Testis (tissue), 3 donors: ENCODE measurements around the gene RTN4RL1. TPM values are rescaled to one million over a fixed set of nuclear protein-coding genes. Genes with fewer than 3 reads are reported as not detected.

Source experiments
- DNase-seq: peaks from one replicate; pipeline ENCODE4 v3.0.0-alpha.2; 2019
- H3K27ac ChIP-seq, 2 donors: fragments of 200-600 bp; sonication (generic); one replicate each; pipeline ENCODE4 v1.5.1; 2019
- H3K27me3 ChIP-seq: fragments of 200-600 bp; sonication (generic); one replicate; pipeline ENCODE4 v1.5.1; 2019
- H3K36me3 ChIP-seq: fragments of 200-600 bp; sonication (generic); one replicate; pipeline ENCODE4 v1.5.1; 2017; ENCODE audit warnings: low read depth; ENCODE audit errors: missing control alignments
- H3K4me1 ChIP-seq: fragments of 200-600 bp; sonication (generic); one replicate; pipeline ENCODE4 v1.5.1; 2019
- H3K4me3 ChIP-seq, 2 donors: fragments of 200-600 bp; sonication (generic); one replicate each; pipeline ENCODE4 v1.5.1; 2017 to 2019
- H3K9me3 ChIP-seq: fragments of 200-600 bp; sonication (generic); one replicate; pipeline ENCODE4 v1.5.1; 2017
- CTCF ChIP-seq, 3 experiments: fragments of 450-650 bp in 2 of 3; fragments of 200-600 bp in 1 of 3; sonication (generic) in 1 of 3; IDR thresholded peaks; one replicate each; pipeline ENCODE4 v1.5.1; 2016 to 2019; ENCODE audit warnings: antibody characterized with exemption in 3 of 3, mild to moderate bottlenecking in 2 of 3, moderate library complexity in 1 of 3
- POLR2A ChIP-seq: fragments of 450-650 bp; IDR thresholded peaks from one replicate; pipeline ENCODE4 v1.6.1; 2017; ENCODE audit warnings: antibody characterized with exemption, mild to moderate bottlenecking, moderate library complexity
- WGBS, 2 donors: methylation state at CpG; one replicate each; pipeline ENCODE4 v1.1.5; 2018; 5-methylcytosine and 5-hydroxymethylcytosine counted together
- intact Hi-C: fragments of 100-400 bp; cut with DNase I; formaldehyde crosslinking; loops from one replicate; pipeline ENCODE4 v1.15.1; 2023; ENCODE audit warnings: low total_unique reads
- polyA plus RNA-seq: library from polyadenylated mRNA; stranded (reverse); fragments of 350-450 nt; fragmentation: Illumina TruSeq; extraction: RNeasy Lipid Tissue Mini Kit (QIAGEN cat#74804); gene quantifications from one replicate; pipeline ENCODE4 v1.2.3, GENCODE V29; 2014; ENCODE audit warnings: low read depth, low replicate concordance; ENCODE audit not compliant: insufficient read depth
- total RNA-seq, 2 donors: library from RNA; depleted of rRNA; stranded (reverse); fragments of >200 nt; gene quantifications; one replicate each; pipeline ENCODE4 v1.2.3, GENCODE V29; 2016

RTN4RL1 gene
- total and polyA plus RNA-seq, 3 donors from 2014 or later: 1.7 to 1.8 (median 1.8) TPM

GRCh38 chr17:2060681-2061440 is 35.7 kb upstream of the RTN4RL1 start:
- Histone ChIP-seq H3K4me1 (peaks cover 56% of the 10 kb centered on the region), H3K4me3 (no peak overlapping the region), H3K36me3 (no peaks in the 10 kb centered on the region), H3K27ac (peak overlapping the region; percentile 75 to 92), H3K9me3 (no peaks in the 10 kb centered on the region), H3K27me3 (no peaks in the 10 kb centered on the region)
- DNase-seq: no peak
- WGBS, 2 donors: 61 to 68% methylated on average over 18 to 21 of the region's 21 CpGs
- TF ChIP-seq POLR2A (no peak), CTCF (IDR thresholded peaks at IDR 0.05) (no peak)
- intact Hi-C loops: no loop called here

DNA sequence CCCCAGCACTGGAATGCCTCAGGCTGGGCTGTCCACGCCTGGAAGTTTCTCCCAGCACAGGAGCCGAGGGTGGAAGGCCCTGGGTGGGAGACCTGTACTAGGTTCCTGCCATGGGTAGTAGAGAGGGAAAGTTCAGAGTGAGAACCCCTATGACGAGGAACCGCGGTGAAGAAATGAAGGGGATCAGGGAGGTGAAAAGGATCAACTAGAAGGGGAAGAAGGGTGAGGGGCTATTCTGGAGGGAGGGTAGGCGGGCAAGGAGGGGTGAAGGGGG is 35.2 kb upstream of the RTN4RL1 start:
- H3K27me3 ChIP-seq: no peaks in the 10 kb centered on the region

GRCh38 chr17:2059547-2060384 is 34.6 kb upstream of the RTN4RL1 start:
- Histone ChIP-seq H3K4me1 (peaks cover 47% of the 10 kb centered on the region), H3K27ac (peak overlapping the region; percentile 75 to 92), H3K9me3 (no peaks in the 10 kb centered on the region), H3K36me3 (no peaks in the 10 kb centered on the region), H3K4me3 (peak overlapping the region; percentile 58 to 66), H3K27me3 (no peaks in the 10 kb centered on the region)
- intact Hi-C loops: no loop called here
- TF ChIP-seq POLR2A: no peak
- TF ChIP-seq CTCF (IDR thresholded peaks at IDR 0.05): no peak
- no peak for DNase-seq
- 45 to 53% methylated on average over 18 to 21 of the region's 21 CpGs for WGBS, 2 donors

More for the DNA sequence above, 35.2 kb upstream of the RTN4RL1 start:
- Histone ChIP-seq H3K4me1 (peaks cover 52% of the 10 kb centered on the region), H3K36me3 (no peaks in the 10 kb centered on the region), H3K9me3 (no peaks in the 10 kb centered on the region), H3K4me3 (no peak overlapping the region), H3K27ac (peak overlapping the region; percentile 75 to 92)
- intact Hi-C loops: no loop called here
- WGBS, 2 donors: 53 to 67% methylated on average over 6 of the region's 6 CpGs
- no peak for DNase-seq
- TF ChIP-seq POLR2A (no peak), CTCF (IDR thresholded peaks at IDR 0.05) (no peak)

GRCh38 chr17:2058586-2059546 is 33.7 kb upstream of the RTN4RL1 start:
- 29 to 46% methylated on average over 34 to 78 of the region's 78 CpGs for WGBS, 2 donors
- H3K36me3 ChIP-seq: no peaks in the 10 kb centered on the region
- peak; percentile 73 for DNase-seq
- no peaks in the 10 kb centered on the region for H3K27me3 ChIP-seq
- TF ChIP-seq CTCF (IDR thresholded peaks at IDR 0.05) (peak; percentile 60 to 72 (median 61)), POLR2A (no peak)
- no peaks in the 10 kb centered on the region for H3K9me3 ChIP-seq
- intact Hi-C loops: no loop called here
- peaks cover 39% of the 10 kb centered on the region for H3K4me1 ChIP-seq
- peak overlapping the region; percentile 75 to 92 for H3K27ac ChIP-seq
- H3K4me3 ChIP-seq: peak overlapping the region; percentile 58 to 66
